LoVo (cell line): ENCODE data around the gene MST1R.

Experiments used
- DNase-seq: peaks from one replicate; pipeline ENCODE4 v3.0.0-alpha.2; 2016; ENCODE audit warnings: low spot score

MST1R gene

GRCh38 chr3:49877716-49878115, 26.0 kb downstream of the MST1R start:
- no peak for DNase-seq

GRCh38 chr3:49876567-49876966, 27.1 kb downstream of the MST1R start:
- no peak for DNase-seq

- no peak for DNase-seq
These were observed 30.1 kb downstream of the MST1R start for GRCh38 chr3:49873623-49874022.

GRCh38 chr3:49872801-49873281, 30.8 kb downstream of the MST1R start:
- DNase-seq: no peak

GRCh38 chr3:49871531-49872153, 32.0 kb downstream of the MST1R start:
- DNase-seq: no peak

- DNase-seq: peak; percentile 14
These were observed 34.0 kb downstream of the MST1R start, which contains the start of gene CAMKV for GRCh38 chr3:49869525-49870126. Gene CAMKV (minus strand): TSS chr3:49869906. CDS start chr3:49862388, 7,518 bp downstream.

- DNase-seq: no peak
These were observed 34.7 kb downstream of the MST1R start for GRCh38 chr3:49868862-49869466.

GRCh38 chr3:49867871-49868321, 35.8 kb downstream of the MST1R start:
- DNase-seq: no peak

GRCh38 chr3:49867400-49867799, 36.3 kb downstream of the MST1R start:
- no peak for DNase-seq

GRCh38 chr3:49865198-49865784, 38.4 kb downstream of the MST1R start:
- DNase-seq: no peak

- DNase-seq: no peak
These were observed 39.2 kb downstream of the MST1R start for GRCh38 chr3:49864505-49864904.

GRCh38 chr3:49859576-49860305, 43.9 kb downstream of the MST1R start:
- DNase-seq: no peak

GRCh38 chr3:49856181-49857005, 47.3 kb downstream of the MST1R start, which contains the start of gene TRAIP:
Gene TRAIP (minus strand): TSS chr3:49856564. CDS start chr3:49856453, 111 bp downstream.
- DNase-seq: peak; percentile 97

GRCh38 chr3:49855662-49856061, 48.0 kb downstream of the MST1R start:
- DNase-seq: no peak

GRCh38 chr3:49845694-49846093, 58.0 kb downstream of the MST1R start:
- no peak for DNase-seq

- DNase-seq: no peak
These were observed 59.0 kb downstream of the MST1R start for GRCh38 chr3:49844464-49845183.

GRCh38 chr3:49842843-49843517, 60.7 kb downstream of the MST1R start:
- DNase-seq: no peak

GRCh38 chr3:49841806-49842205, 61.9 kb downstream of the MST1R start:
- DNase-seq: no peak

- no peak for DNase-seq
These were observed 62.5 kb downstream of the MST1R start for GRCh38 chr3:49841126-49841696.

GRCh38 chr3:49840388-49840787, 63.3 kb downstream of the MST1R start:
- no peak for DNase-seq
